Vagina (tissue), 2 donors: ENCODE data around the gene RFX2. TPM values are rescaled to one million over a fixed set of nuclear protein-coding genes. Genes with fewer than 3 reads are reported as not detected.
A peak's percentile ranks its signal among the peaks of the same experiment; 100 is the strongest.

ENCODE experiments used
- DNase-seq, 2 donors: peaks; one replicate each; pipeline ENCODE4 v3.0.0-alpha.2; 2017; ENCODE audit errors: extremely low spot score in 2 of 2
- H3K27ac ChIP-seq: fragments of 200-600 bp; sonication (generic); one replicate; pipeline ENCODE4 v1.5.1; 2019
- H3K27me3 ChIP-seq: fragments of 200-600 bp; sonication (generic); one replicate; pipeline ENCODE4 v1.5.1; 2019
- H3K36me3 ChIP-seq, 2 donors: fragments of 200-600 bp; sonication (generic); one replicate each; pipeline ENCODE4 v1.5.1; 2017 to 2019
- H3K4me1 ChIP-seq: fragments of 200-600 bp; sonication (generic); one replicate; pipeline ENCODE4 v1.5.1; 2019
- H3K4me3 ChIP-seq, 2 donors: fragments of 200-600 bp; sonication (generic); 1 replicate in 1 of 2; 2 replicates in 1 of 2; pipeline ENCODE4 v1.5.1; 2016 to 2019
- H3K9me3 ChIP-seq: fragments of 200-600 bp; sonication (generic); one replicate; pipeline ENCODE4 v1.5.1; 2019
- CTCF ChIP-seq, 3 experiments: fragments of 450-650 bp in 2 of 3; fragments of 200-600 bp in 1 of 3; sonication (generic) in 1 of 3; IDR thresholded peaks; one replicate each; pipeline ENCODE4 v1.5.1; 2017 to 2019; ENCODE audit warnings: antibody characterized with exemption in 3 of 3, mild to moderate bottlenecking in 2 of 3, moderate library complexity in 2 of 3
- POLR2A ChIP-seq, 2 donors: fragments of 450-650 bp; IDR thresholded peaks; one replicate each; pipeline ENCODE4 v1.6.1; 2017; ENCODE audit warnings: antibody characterized with exemption in 2 of 2, mild to moderate bottlenecking in 2 of 2, moderate library complexity in 2 of 2
- POLR2AphosphoS5 ChIP-seq, 2 donors: sonication (generic); formaldehyde crosslinking; IDR thresholded peaks; one replicate each; pipeline ENCODE4 v1.9.0; 2017; ENCODE audit warnings: antibody characterized with exemption in 2 of 2, mild to moderate bottlenecking in 2 of 2, low read depth in 1 of 2; ENCODE audit not compliant: insufficient read depth in 1 of 2
- intact Hi-C: fragments of 100-400 bp; cut with DNase I; formaldehyde crosslinking; loops from one replicate; pipeline ENCODE4 v1.15.1; 2023
- total RNA-seq: library from RNA; depleted of rRNA; stranded (reverse); fragments of >200 nt; gene quantifications from one replicate; pipeline ENCODE4 v1.2.3, GENCODE V29; 2016

RFX2 gene
- total RNA-seq, 1 donor from 2014 or later = 12.0 TPM

DNA sequence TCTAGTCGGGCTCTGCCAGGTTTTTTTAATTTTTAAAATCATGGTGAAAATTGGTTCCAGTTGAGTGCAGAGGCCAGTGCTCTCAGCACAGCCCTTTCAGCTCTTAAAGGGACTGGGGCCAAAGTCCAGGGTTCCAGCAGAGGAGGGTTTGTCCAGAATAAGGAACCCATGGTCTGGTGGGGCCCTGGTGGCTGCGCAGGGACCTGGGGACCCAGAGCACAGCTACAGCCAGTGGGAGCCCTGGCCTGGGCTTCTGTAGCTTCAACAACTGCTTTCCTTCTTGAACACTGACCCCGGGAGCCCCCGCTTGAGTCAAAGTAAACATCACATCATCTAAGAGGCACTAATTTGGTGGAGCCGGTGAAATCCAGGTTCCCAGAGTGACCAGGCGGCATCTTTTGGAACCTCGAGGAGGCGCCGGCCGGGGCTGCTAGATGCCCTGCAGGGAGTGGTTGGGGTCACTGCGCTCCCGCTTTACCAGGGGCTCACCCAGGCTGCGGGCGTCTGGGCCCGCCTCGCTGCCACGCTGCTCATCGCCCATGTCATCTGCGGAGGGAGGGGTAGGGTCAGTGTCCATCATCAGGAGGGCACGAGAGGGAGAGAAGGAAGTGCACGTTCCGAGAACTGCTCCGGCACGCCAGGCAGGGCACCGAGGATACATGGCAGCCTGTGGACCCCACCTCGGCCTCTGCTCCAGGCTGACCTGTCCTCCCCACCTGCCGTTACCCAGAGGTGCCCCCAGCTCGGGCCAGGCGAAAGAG, 115.7 kb downstream of the RFX2 start:
- no peaks in the 10 kb centered on the region for H3K9me3 ChIP-seq
- no peak for DNase-seq
- no peak for TF ChIP-seq POLR2AphosphoS5 (IDR thresholded peaks at IDR 0.05; ENCODE audit: insufficient read depth in 1 of 2, low read depth in 1 of 2)
- no peak for TF ChIP-seq POLR2A (IDR thresholded peaks at IDR 0.05)
- TF ChIP-seq CTCF (IDR thresholded peaks at IDR 0.05) = no peak
- intact Hi-C loops = no loop called here
- H3K27me3 ChIP-seq = no peaks in the 10 kb centered on the region
- no peak overlapping the region for H3K4me3 ChIP-seq
- no peak overlapping the region for H3K27ac ChIP-seq
- peaks cover 0 to 7% of the 10 kb centered on the region in 2 donors for H3K36me3 ChIP-seq
- no peaks in the 10 kb centered on the region for H3K4me1 ChIP-seq

- Histone ChIP-seq H3K36me3 (peaks cover 0 to 7% of the 10 kb centered on the region in 2 donors), H3K9me3 (no peaks in the 10 kb centered on the region), H3K4me3 (no peak overlapping the region), H3K27me3 (no peaks in the 10 kb centered on the region), H3K4me1 (no peaks in the 10 kb centered on the region), H3K27ac (no peak overlapping the region)
- no peak for DNase-seq
- TF ChIP-seq POLR2A (IDR thresholded peaks at IDR 0.05) = no peak
- TF ChIP-seq CTCF (IDR thresholded peaks at IDR 0.05) = no peak
- TF ChIP-seq POLR2AphosphoS5 (IDR thresholded peaks at IDR 0.05; ENCODE audit: insufficient read depth in 1 of 2, low read depth in 1 of 2) = peak in 1 of 2 donors; percentile 9
- intact Hi-C loops = no loop called here
These were observed 116.5 kb downstream of the RFX2 start for GRCh38 chr19:5993648-5994358.

DNA sequence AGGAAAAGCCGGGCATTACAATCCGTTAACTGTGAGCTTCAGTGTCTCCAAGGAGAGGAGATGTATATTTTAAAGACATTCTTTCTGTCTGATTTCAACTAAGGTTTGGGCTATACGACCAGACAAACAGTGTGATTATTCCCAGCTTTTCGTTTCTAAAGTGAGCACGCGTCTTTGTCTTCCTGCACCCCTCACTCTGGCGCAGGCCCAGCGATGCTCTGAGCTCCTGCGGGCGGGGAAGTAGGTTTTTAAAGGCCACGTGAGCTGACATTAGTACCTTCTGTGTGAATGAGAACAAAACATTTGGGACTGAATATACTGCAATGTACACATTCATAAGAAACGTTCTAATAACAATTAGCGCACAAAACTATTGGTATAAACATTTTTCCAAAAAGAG, 117.1 kb downstream of the RFX2 start:
- no peak for TF ChIP-seq CTCF (IDR thresholded peaks at IDR 0.05)
- TF ChIP-seq POLR2A (IDR thresholded peaks at IDR 0.05) = no peak
- TF ChIP-seq POLR2AphosphoS5 (IDR thresholded peaks at IDR 0.05; ENCODE audit: insufficient read depth in 1 of 2, low read depth in 1 of 2) = no peak
- Histone ChIP-seq H3K4me1 (no peaks in the 10 kb centered on the region), H3K27me3 (no peaks in the 10 kb centered on the region), H3K4me3 (no peak overlapping the region), H3K36me3 (peaks cover 0 to 7% of the 10 kb centered on the region in 2 donors), H3K27ac (no peak overlapping the region), H3K9me3 (no peaks in the 10 kb centered on the region)
- no peak for DNase-seq
- intact Hi-C loops = no loop called here

DNA sequence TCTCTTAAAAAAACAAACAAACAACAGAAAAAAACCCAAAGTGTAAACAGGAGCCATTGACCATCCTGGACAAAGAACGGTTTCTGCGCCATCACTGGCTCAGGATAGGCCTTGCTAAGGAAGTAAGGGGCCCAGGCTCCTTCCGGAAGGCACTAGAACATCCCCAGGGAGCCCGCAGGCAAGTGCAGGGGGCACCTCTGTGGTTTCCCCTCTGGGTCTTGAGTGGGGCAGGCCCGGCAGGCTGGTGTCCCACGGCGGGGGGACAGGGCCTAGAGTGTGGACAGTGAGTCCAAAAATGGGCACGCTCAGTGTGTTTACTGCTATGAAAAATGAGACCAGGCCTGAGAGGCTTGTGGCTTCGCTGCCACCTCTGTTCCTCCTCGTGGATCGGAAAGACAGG, 117.5 kb downstream of the RFX2 start:
- H3K36me3 ChIP-seq = peaks cover 0 to 7% of the 10 kb centered on the region in 2 donors
- H3K9me3 ChIP-seq = no peaks in the 10 kb centered on the region
- H3K27ac ChIP-seq = no peak overlapping the region
- H3K4me3 ChIP-seq = no peak overlapping the region
- H3K27me3 ChIP-seq = no peaks in the 10 kb centered on the region
- H3K4me1 ChIP-seq = peaks cover 4% of the 10 kb centered on the region
- intact Hi-C loops = no loop called here
- TF ChIP-seq POLR2AphosphoS5 (IDR thresholded peaks at IDR 0.05; ENCODE audit: insufficient read depth in 1 of 2, low read depth in 1 of 2) (no peak), CTCF (IDR thresholded peaks at IDR 0.05) (no peak), POLR2A (IDR thresholded peaks at IDR 0.05) (no peak)
- DNase-seq = no peak
